HAP-1 (cell line): ENCODE data around the gene ARID4A.
"Not testable (repeated sequence)": the region's sequence is repeated elsewhere in the genome, so short reads cannot be mapped to it uniquely, and the experiment has no call there.

Source experiments
- DNase-seq, 2 experiments: peaks; one replicate each; pipeline ENCODE4 v3.0.0-alpha.2; 2016 to 2020; ENCODE audit warnings: low spot score in 2 of 2
- H3K27me3 ChIP-seq: fragments of 250-450 bp; sonication (Bioruptor Pico); 2 replicates; pipeline ENCODE4 v1.5.1; 2020; ENCODE audit warnings: low read depth, mild to moderate bottlenecking, moderate library complexity
- H3K36me3 ChIP-seq: fragments of 250-450 bp; sonication (Bioruptor Pico); replicated peaks from 2 replicates; pipeline ENCODE4 v1.5.1; 2020; ENCODE audit warnings: mild to moderate bottlenecking
- H3K4me1 ChIP-seq: fragments of 250-450 bp; sonication (Bioruptor Pico); 2 replicates; pipeline ENCODE4 v1.5.1; 2020; ENCODE audit warnings: mild to moderate bottlenecking
- H3K4me3 ChIP-seq: fragments of 250-450 bp; sonication (Bioruptor Pico); 2 replicates; pipeline ENCODE4 v1.5.1; 2020; ENCODE audit warnings: mild to moderate bottlenecking, moderate library complexity
- H3K9me3 ChIP-seq: fragments of 250-450 bp; sonication (Bioruptor Pico); 2 replicates; pipeline ENCODE4 v1.5.1; 2020; ENCODE audit warnings: mild to moderate bottlenecking, moderate library complexity
- in situ Hi-C: fragments of 300-500 bp; cut with MboI; formaldehyde crosslinking; loops from 3 replicates; pipeline ENCODE4 v1.14.3; 2020; ENCODE audit warnings: low sequenced_read_pairs, inconsistent platforms, mixed read lengths

Gene ARID4A

GRCh38 chr14:58362272-58362671, 63.9 kb downstream of the ARID4A start:
- H3K4me1 ChIP-seq, DNase-seq, H3K27me3 ChIP-seq, H3K9me3 ChIP-seq, H3K4me3 ChIP-seq, in situ Hi-C loops: not testable (repeated sequence)
- peaks cover 20% of the 10 kb centered on the region for H3K36me3 ChIP-seq

GRCh38 chr14:58362798-58363412, 64.5 kb downstream of the ARID4A start:
- Histone ChIP-seq H3K36me3 (peaks cover 20% of the 10 kb centered on the region), H3K27me3 (no peaks in the 10 kb centered on the region), H3K4me1 (no peaks in the 10 kb centered on the region), H3K9me3 (no peaks in the 10 kb centered on the region), H3K4me3 (no peak overlapping the region)
- DNase-seq, result peak in 1 of 2 experiments; percentile 33
- in situ Hi-C loops, result no loop called here

- Histone ChIP-seq H3K4me1 (no peaks in the 10 kb centered on the region), H3K27me3 (no peaks in the 10 kb centered on the region), H3K9me3 (no peaks in the 10 kb centered on the region), H3K4me3 (no peak overlapping the region), H3K36me3 (peaks cover 20% of the 10 kb centered on the region)
- in situ Hi-C loops, result no loop called here
- no peak for DNase-seq
Measured at GRCh38 chr14:58364316-58364715, 66.0 kb downstream of the ARID4A start.

- Histone ChIP-seq H3K4me3 (no peak overlapping the region), H3K9me3 (no peaks in the 10 kb centered on the region), H3K4me1 (no peaks in the 10 kb centered on the region), H3K36me3 (peaks cover 24% of the 10 kb centered on the region), H3K27me3 (no peaks in the 10 kb centered on the region)
- no peak for DNase-seq
- in situ Hi-C loops, result no loop called here
Measured at GRCh38 chr14:58367296-58367695, 68.9 kb downstream of the ARID4A start.

GRCh38 chr14:58368956-58369355, 70.6 kb downstream of the ARID4A start:
- Histone ChIP-seq H3K36me3 (peaks cover 24% of the 10 kb centered on the region), H3K4me1 (no peaks in the 10 kb centered on the region), H3K4me3 (no peak overlapping the region), H3K27me3 (no peaks in the 10 kb centered on the region), H3K9me3 (no peaks in the 10 kb centered on the region)
- in situ Hi-C loops, result no loop called here
- no peak for DNase-seq

- no peak overlapping the region for H3K4me3 ChIP-seq
- in situ Hi-C loops, result no loop called here
- DNase-seq, result no peak
- H3K4me1 ChIP-seq, result no peaks in the 10 kb centered on the region
- peaks cover 4% of the 10 kb centered on the region; the same call in 1 of the 2 replicates for H3K36me3 ChIP-seq
- no peaks in the 10 kb centered on the region for H3K9me3 ChIP-seq
- no peaks in the 10 kb centered on the region for H3K27me3 ChIP-seq
Measured at GRCh38 chr14:58376791-58377190, 78.4 kb downstream of the ARID4A start.

GRCh38 chr14:58390830-58391229, 92.5 kb downstream of the ARID4A start:
- no peaks in the 10 kb centered on the region for H3K36me3 ChIP-seq
- peaks cover 9% of the 10 kb centered on the region for H3K4me1 ChIP-seq
- no peak overlapping the region for H3K4me3 ChIP-seq
- DNase-seq, result no peak
- no peaks in the 10 kb centered on the region for H3K27me3 ChIP-seq
- H3K9me3 ChIP-seq, result no peaks in the 10 kb centered on the region
- in situ Hi-C loops, result no loop called here

GRCh38 chr14:58395562-58395811, 97.1 kb downstream of the ARID4A start:
- H3K27me3 ChIP-seq, result no peaks in the 10 kb centered on the region
- in situ Hi-C loops, result no loop called here
- peaks cover 20% of the 10 kb centered on the region for H3K4me1 ChIP-seq
- no peak for DNase-seq
- H3K36me3 ChIP-seq, result no peaks in the 10 kb centered on the region
- peak overlapping the region; percentile 27 for H3K4me3 ChIP-seq
- H3K9me3 ChIP-seq, result no peaks in the 10 kb centered on the region

- in situ Hi-C loops, result no loop called here
- Histone ChIP-seq H3K36me3 (no peaks in the 10 kb centered on the region), H3K27me3 (no peaks in the 10 kb centered on the region), H3K4me1 (peaks cover 19% of the 10 kb centered on the region), H3K4me3 (peak within 1 kb of the TSS; percentile 27), H3K9me3 (no peaks in the 10 kb centered on the region)
- DNase-seq, result peak; percentile 78 to 84
Measured at GRCh38 chr14:58395812-58396788, 97.7 kb downstream of the ARID4A start, which contains the start of gene TOMM20L. Gene TOMM20L, plus strand, starts transcription at chr14:58395930. Its CDS starts 28 bp downstream, at chr14:58395958.

GRCh38 chr14:58397156-58397555, 98.8 kb downstream of the ARID4A start:
- in situ Hi-C loops, result no loop called here
- Histone ChIP-seq H3K36me3 (no peaks in the 10 kb centered on the region), H3K27me3 (no peaks in the 10 kb centered on the region), H3K4me1 (peaks cover 17% of the 10 kb centered on the region), H3K9me3 (no peaks in the 10 kb centered on the region), H3K4me3 (no peak overlapping the region)
- no peak for DNase-seq

- Histone ChIP-seq H3K9me3 (no peaks in the 10 kb centered on the region), H3K27me3 (no peaks in the 10 kb centered on the region), H3K4me3 (no peak overlapping the region), H3K36me3 (0 out of 2 replicates have a peak, but pooled peaks cover 3% of the 10 kb centered on the region), H3K4me1 (peaks cover 17% of the 10 kb centered on the region)
- DNase-seq, result no peak
- in situ Hi-C loops, result no loop called here
Measured at GRCh38 chr14:58398495-58398894, 100.1 kb downstream of the ARID4A start.

GRCh38 chr14:58398895-58399294, 100.5 kb downstream of the ARID4A start:
- DNase-seq, result no peak
- Histone ChIP-seq H3K27me3 (no peaks in the 10 kb centered on the region), H3K9me3 (no peaks in the 10 kb centered on the region), H3K4me1 (peaks cover 17% of the 10 kb centered on the region), H3K36me3 (0 out of 2 replicates have a peak, but pooled peaks cover 3% of the 10 kb centered on the region), H3K4me3 (no peak overlapping the region)
- in situ Hi-C loops, result no loop called here

GRCh38 chr14:58401587-58401986, 103.2 kb downstream of the ARID4A start:
- Histone ChIP-seq H3K36me3 (peaks cover 11% of the 10 kb centered on the region; the same call in 1 of the 2 replicates), H3K9me3 (no peaks in the 10 kb centered on the region), H3K4me3 (no peak overlapping the region), H3K27me3 (no peaks in the 10 kb centered on the region), H3K4me1 (peaks cover 4% of the 10 kb centered on the region)
- in situ Hi-C loops, result no loop called here
- no peak for DNase-seq

GRCh38 chr14:58408681-58409215, 110.4 kb downstream of the ARID4A start:
- H3K4me3 ChIP-seq, result no peak overlapping the region
- no peaks in the 10 kb centered on the region for H3K9me3 ChIP-seq
- in situ Hi-C loops, result no loop called here
- no peaks in the 10 kb centered on the region for H3K4me1 ChIP-seq
- peaks cover 70% of the 10 kb centered on the region for H3K36me3 ChIP-seq
- no peak for DNase-seq
- no peaks in the 10 kb centered on the region for H3K27me3 ChIP-seq
